ENCODE data around the gene DNAJB9. TPM values are rescaled to one million over a fixed set of nuclear protein-coding genes. Genes with fewer than 3 reads are reported as not detected.
A peak's percentile ranks its signal among the peaks of the same experiment; 100 is the strongest.

Gene DNAJB9
- total RNA-seq, 4 donors from 2014 or later, result 24.2 to 96.6 (median 67.8) TPM

DNA sequence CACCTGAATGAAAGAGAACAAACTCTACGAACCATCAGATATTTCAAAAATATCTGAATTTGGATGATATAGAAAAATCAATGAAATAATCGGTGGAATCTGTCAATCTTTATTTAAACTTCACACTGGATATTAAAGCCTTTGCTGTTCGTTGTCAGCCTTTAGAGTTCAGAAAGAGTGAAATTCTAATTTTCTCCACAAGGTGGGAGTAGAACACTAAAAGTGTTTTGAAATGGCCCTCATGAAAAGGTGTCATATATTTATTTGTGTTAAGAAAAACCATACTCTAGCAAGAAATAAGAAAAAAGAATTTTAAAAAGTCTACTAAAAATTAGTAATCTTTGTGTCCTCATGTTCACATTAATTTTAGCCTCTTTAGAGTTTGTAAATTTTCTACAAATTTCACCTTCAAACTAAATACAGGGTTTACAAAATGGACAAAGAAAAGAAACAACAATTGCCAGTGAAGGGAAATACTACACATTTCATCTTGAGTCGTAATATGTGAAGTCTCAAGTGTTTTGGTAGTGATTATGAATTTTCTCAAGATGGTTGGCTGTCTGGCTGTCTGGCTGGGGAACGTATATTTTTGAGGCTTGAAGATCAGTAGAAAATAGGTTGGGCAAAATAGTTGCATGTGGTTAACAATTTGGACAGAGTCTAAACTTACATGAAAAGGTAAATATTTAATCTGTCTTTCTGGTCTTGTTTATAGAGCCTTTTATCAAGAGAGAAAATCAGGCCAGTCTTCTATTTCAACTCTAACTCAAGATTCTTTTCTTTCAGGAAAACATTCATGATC is 43.7 kb downstream of the DNAJB9 start:
- no peaks in the 10 kb centered on the region for H3K36me3 ChIP-seq
- no peak for TF ChIP-seq POLR2A (IDR thresholded peaks at IDR 0.05)
- TF ChIP-seq, protein P1, sequence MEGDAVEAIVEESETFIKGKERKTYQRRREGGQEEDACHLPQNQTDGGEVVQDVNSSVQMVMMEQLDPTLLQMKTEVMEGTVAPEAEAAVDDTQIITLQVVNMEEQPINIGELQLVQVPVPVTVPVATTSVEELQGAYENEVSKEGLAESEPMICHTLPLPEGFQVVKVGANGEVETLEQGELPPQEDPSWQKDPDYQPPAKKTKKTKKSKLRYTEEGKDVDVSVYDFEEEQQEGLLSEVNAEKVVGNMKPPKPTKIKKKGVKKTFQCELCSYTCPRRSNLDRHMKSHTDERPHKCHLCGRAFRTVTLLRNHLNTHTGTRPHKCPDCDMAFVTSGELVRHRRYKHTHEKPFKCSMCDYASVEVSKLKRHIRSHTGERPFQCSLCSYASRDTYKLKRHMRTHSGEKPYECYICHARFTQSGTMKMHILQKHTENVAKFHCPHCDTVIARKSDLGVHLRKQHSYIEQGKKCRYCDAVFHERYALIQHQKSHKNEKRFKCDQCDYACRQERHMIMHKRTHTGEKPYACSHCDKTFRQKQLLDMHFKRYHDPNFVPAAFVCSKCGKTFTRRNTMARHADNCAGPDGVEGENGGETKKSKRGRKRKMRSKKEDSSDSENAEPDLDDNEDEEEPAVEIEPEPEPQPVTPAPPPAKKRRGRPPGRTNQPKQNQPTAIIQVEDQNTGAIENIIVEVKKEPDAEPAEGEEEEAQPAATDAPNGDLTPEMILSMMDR (IDR thresholded peaks at IDR 0.05 in 4 of 5, conservative IDR thresholded peaks at IDR 0.05 in 1 of 5), result peak; percentile 27 to 67 (median 46)
- H3K27ac ChIP-seq, result no peak overlapping the region
- no peak overlapping the region for H3K4me3 ChIP-seq
- intact Hi-C loops (cut with DNase I; ENCODE audit: low total_unique reads) (no loop called here), in situ Hi-C loops (cut with MboI; ENCODE audit: low sequenced_read_pairs in 4 of 4) (no loop called here)
- no peak for DNase-seq
- H3K27me3 ChIP-seq, result no peaks in the 10 kb centered on the region
- no peaks in the 10 kb centered on the region for H3K4me1 ChIP-seq
- peak in 1 of 2 donors; percentile 30 for ATAC-seq
- H3K9me3 ChIP-seq, result no peaks in the 10 kb centered on the region

DNA sequence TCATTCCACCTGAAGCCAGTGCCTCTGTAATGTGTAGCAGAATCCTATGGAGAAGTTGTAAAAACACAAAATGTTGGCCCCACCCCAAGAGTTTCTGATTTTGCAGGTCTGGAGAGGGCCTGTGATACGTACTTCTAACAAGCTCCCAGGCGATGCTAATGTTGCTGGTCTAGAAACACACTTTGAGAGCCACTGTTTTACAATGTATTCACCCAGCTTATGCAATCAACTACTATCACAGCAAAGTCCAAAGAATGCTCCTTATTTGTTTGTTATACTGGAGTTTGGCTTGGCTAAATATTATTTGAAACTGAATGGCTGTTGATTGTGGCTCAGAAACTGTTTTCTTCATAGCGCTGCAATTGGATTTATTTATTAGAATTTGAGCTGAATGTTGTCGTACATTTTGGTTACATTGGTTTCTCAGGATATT is 44.3 kb downstream of the DNAJB9 start:
- Histone ChIP-seq H3K4me3 (no peak overlapping the region), H3K36me3 (no peaks in the 10 kb centered on the region), H3K27ac (no peak overlapping the region), H3K4me1 (no peaks in the 10 kb centered on the region), H3K27me3 (no peaks in the 10 kb centered on the region), H3K9me3 (no peaks in the 10 kb centered on the region)
- DNase-seq (no peak), ATAC-seq (no peak)
- TF ChIP-seq, protein P1 (IDR thresholded peaks at IDR 0.05 in 4 of 5, conservative IDR thresholded peaks at IDR 0.05 in 1 of 5), result no peak
- no peak for TF ChIP-seq POLR2A (IDR thresholded peaks at IDR 0.05)
- in situ Hi-C loops (cut with MboI; ENCODE audit: low sequenced_read_pairs in 4 of 4), result no loop called here
- intact Hi-C loops (cut with DNase I; ENCODE audit: low total_unique reads), result no loop called here

DNA sequence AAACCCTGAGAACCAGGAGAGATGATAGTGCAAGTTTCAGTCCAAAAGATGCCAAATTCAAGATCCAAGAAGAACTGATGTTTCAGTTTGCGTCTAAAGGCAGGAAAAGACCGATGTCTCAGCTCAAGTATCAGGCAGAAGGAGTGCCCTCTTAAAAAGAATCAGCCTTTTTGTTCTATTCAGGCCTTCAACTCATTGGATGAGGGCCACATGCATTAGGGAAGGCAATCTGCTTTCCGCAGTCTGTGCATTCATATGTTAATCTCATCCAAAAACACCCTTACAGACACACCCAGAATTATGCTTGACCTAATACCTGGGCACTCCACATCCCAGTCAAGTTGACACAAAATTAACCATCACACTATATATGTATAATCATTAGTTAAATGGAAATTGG is 45.2 kb downstream of the DNAJB9 start:
- intact Hi-C loops (cut with DNase I; ENCODE audit: low total_unique reads) (no loop called here), in situ Hi-C loops (cut with MboI; ENCODE audit: low sequenced_read_pairs in 4 of 4) (no loop called here)
- no peak for ATAC-seq
- Histone ChIP-seq H3K4me3 (no peak overlapping the region), H3K27me3 (no peaks in the 10 kb centered on the region), H3K27ac (no peak overlapping the region), H3K9me3 (no peaks in the 10 kb centered on the region), H3K36me3 (no peaks in the 10 kb centered on the region), H3K4me1 (no peaks in the 10 kb centered on the region)
- no peak for DNase-seq
- no peak for TF ChIP-seq POLR2A (IDR thresholded peaks at IDR 0.05)
- TF ChIP-seq, protein P1 (IDR thresholded peaks at IDR 0.05 in 4 of 5, conservative IDR thresholded peaks at IDR 0.05 in 1 of 5), result no peak

DNA sequence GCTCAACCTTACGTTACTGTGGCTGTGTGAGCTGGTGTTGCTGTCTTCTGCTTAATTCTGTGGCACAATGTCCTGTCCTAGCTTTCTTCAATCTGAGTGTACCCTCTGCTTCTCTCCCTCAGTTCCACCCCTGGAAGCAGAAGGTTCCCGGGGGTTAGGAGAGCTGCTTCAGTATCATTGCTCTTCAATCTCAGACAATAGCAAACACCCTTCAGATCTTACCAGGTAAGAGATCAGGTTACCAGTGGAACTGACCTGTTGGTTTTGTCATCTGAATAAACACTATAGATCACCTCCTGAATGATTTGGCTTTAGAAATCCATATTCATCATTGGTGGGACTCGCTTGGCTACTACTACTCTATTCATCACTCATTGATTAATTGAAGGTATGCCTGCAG is 48.4 kb downstream of the DNAJB9 start:
- Histone ChIP-seq H3K9me3 (no peaks in the 10 kb centered on the region), H3K4me3 (no peak overlapping the region), H3K27me3 (no peaks in the 10 kb centered on the region), H3K4me1 (no peaks in the 10 kb centered on the region), H3K27ac (no peak overlapping the region), H3K36me3 (no peaks in the 10 kb centered on the region)
- TF ChIP-seq POLR2A (IDR thresholded peaks at IDR 0.05), result no peak
- TF ChIP-seq, protein P1 (IDR thresholded peaks at IDR 0.05 in 4 of 5, conservative IDR thresholded peaks at IDR 0.05 in 1 of 5), result no peak
- ATAC-seq (no peak), DNase-seq (no peak)
- in situ Hi-C loops (cut with MboI; ENCODE audit: low sequenced_read_pairs in 4 of 4) (no loop called here), intact Hi-C loops (cut with DNase I; ENCODE audit: low total_unique reads) (no loop called here)

All from gastrocnemius medialis (tissue), 4 donors.